ENCODE data around the gene SENP7. TPM values are rescaled to one million over a fixed set of nuclear protein-coding genes. Genes with fewer than 3 reads are reported as not detected.

Gene SENP7
- total RNA-seq, 2 donors from 2014 or later: 39.0 to 48.3 TPM

DNA sequence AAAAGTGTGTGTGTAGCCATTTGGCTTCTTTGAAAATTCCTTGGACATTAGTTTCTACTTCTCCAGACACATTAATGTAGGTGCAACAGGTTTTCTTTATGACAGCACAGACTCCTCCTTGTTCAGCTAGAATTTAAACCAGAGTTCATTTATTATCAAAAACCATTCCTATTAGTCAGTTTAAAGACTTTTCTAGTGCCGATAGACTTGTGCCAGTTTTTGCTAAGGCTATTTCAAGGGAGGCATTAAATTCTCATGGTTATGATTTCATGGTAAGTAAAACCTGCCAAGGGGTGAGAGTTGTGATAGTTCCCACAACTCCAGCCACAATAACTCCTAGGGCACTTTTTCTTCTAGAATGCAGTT lies 20.6 kb upstream of the SENP7 start:
- Mint-ChIP-seq H3K27me3 (no peaks in the 10 kb centered on the region), H3K4me3 (no peak overlapping the region), H3K4me1 (peaks cover 25% of the 10 kb centered on the region), H3K36me3 (ENCODE audit: low read depth) (no peaks in the 10 kb centered on the region), H3K27ac (no peak overlapping the region)
- no peak for ATAC-seq
- no peaks in the 10 kb centered on the region for H3K9me3 ChIP-seq (ENCODE audit: control insufficient read depth, low read length, poor library complexity, severe bottlenecking)
- no peak for DNase-seq

- Mint-ChIP-seq H3K27me3 (no peaks in the 10 kb centered on the region), H3K36me3 (ENCODE audit: low read depth) (no peaks in the 10 kb centered on the region), H3K4me3 (peak overlapping the region; percentile 46), H3K4me1 (peaks cover 25% of the 10 kb centered on the region), H3K27ac (no peak overlapping the region)
- DNase-seq: no peak
- no peak for ATAC-seq
- H3K9me3 ChIP-seq (ENCODE audit: control insufficient read depth, low read length, poor library complexity, severe bottlenecking): no peaks in the 10 kb centered on the region
These were observed 20.0 kb upstream of the SENP7 start for GRCh38 chr3:101532783-101533602.

GRCh38 chr3:101531473-101532086 lies 18.6 kb upstream of the SENP7 start:
- H3K9me3 ChIP-seq (ENCODE audit: control insufficient read depth, low read length, poor library complexity, severe bottlenecking): no peaks in the 10 kb centered on the region
- H3K4me3 Mint-ChIP-seq: no peak overlapping the region
- H3K27ac Mint-ChIP-seq: peak overlapping the region; percentile 89
- H3K36me3 Mint-ChIP-seq (ENCODE audit: low read depth): no peaks in the 10 kb centered on the region
- H3K27me3 Mint-ChIP-seq: no peaks in the 10 kb centered on the region
- ATAC-seq (peak; percentile 59), DNase-seq (no peak)
- H3K4me1 Mint-ChIP-seq: peaks cover 25% of the 10 kb centered on the region

GRCh38 chr3:101530686-101531047 lies 17.7 kb upstream of the SENP7 start:
- Mint-ChIP-seq H3K36me3 (ENCODE audit: low read depth) (no peaks in the 10 kb centered on the region), H3K4me3 (peak overlapping the region; percentile 41), H3K27ac (peak overlapping the region; percentile 89), H3K27me3 (no peaks in the 10 kb centered on the region), H3K4me1 (peaks cover 25% of the 10 kb centered on the region)
- ATAC-seq (peak; percentile 70), DNase-seq (no peak)
- no peaks in the 10 kb centered on the region for H3K9me3 ChIP-seq (ENCODE audit: control insufficient read depth, low read length, poor library complexity, severe bottlenecking)

GRCh38 chr3:101529816-101530685 lies 17.0 kb upstream of the SENP7 start:
- Mint-ChIP-seq H3K4me3 (peak overlapping the region; percentile 41), H3K36me3 (ENCODE audit: low read depth) (no peaks in the 10 kb centered on the region), H3K27me3 (no peaks in the 10 kb centered on the region), H3K4me1 (peaks cover 25% of the 10 kb centered on the region), H3K27ac (peak overlapping the region; percentile 89)
- H3K9me3 ChIP-seq (ENCODE audit: control insufficient read depth, low read length, poor library complexity, severe bottlenecking): no peaks in the 10 kb centered on the region
- DNase-seq (no peak), ATAC-seq (peak; percentile 37)

GRCh38 chr3:101527906-101528305 lies 14.9 kb upstream of the SENP7 start:
- no peaks in the 10 kb centered on the region for H3K9me3 ChIP-seq (ENCODE audit: control insufficient read depth, low read length, poor library complexity, severe bottlenecking)
- peaks cover 25% of the 10 kb centered on the region for H3K4me1 Mint-ChIP-seq
- ATAC-seq (no peak), DNase-seq (no peak)
- H3K27me3 Mint-ChIP-seq: no peaks in the 10 kb centered on the region
- no peak overlapping the region for H3K27ac Mint-ChIP-seq
- no peaks in the 10 kb centered on the region for H3K36me3 Mint-ChIP-seq (ENCODE audit: low read depth)
- H3K4me3 Mint-ChIP-seq: no peak overlapping the region

- Mint-ChIP-seq H3K27ac (no peak overlapping the region), H3K4me3 (no peak overlapping the region), H3K27me3 (no peaks in the 10 kb centered on the region), H3K4me1 (peaks cover 25% of the 10 kb centered on the region), H3K36me3 (ENCODE audit: low read depth) (no peaks in the 10 kb centered on the region)
- no peaks in the 10 kb centered on the region for H3K9me3 ChIP-seq (ENCODE audit: control insufficient read depth, low read length, poor library complexity, severe bottlenecking)
- ATAC-seq (no peak), DNase-seq (no peak)
These were observed 14.4 kb upstream of the SENP7 start for GRCh38 chr3:101527441-101527840.

GRCh38 chr3:101521211-101521701 lies 8.2 kb upstream of the SENP7 start:
- peaks cover 30% of the 10 kb centered on the region for H3K4me1 Mint-ChIP-seq
- H3K4me3 Mint-ChIP-seq: peak overlapping the region; percentile 68
- peak in 2 of 3 donors; percentile 13 to 15 for DNase-seq

DNA sequence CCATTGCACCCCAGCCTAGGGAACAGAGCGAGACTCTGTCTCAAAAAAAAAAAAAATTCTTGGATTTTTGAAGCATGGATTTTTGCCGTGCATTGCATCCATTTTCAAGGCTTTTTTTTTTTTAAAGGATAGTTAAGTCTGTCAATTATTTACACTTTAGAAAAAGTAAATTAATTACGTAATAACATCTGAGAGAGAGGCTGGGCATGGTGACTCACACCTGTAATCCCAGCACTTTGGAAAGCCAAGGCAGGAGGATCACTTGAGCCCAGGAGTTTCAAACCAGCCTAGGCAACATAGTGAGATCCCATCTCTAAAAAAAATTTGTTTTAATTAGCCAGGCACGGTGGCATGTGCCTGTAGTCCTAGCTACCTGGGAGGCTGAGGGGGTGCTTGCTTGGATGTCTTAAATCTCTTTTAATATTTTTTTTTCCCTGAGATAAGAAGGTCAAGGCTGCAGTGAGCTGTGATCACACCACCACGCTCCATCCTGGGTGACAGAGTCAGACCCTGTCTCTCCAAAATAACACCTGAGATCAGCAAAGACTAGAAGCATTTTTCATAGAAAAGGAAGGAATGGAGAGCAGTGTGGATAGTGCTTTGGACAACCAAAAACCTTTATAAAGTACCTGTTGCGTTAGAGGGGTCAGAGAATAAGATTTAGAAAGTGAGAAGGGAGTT lies 6.8 kb upstream of the SENP7 start:
- Mint-ChIP-seq H3K4me1 (peaks cover 30% of the 10 kb centered on the region), H3K27ac (peak overlapping the region; percentile 97), H3K27me3 (no peaks in the 10 kb centered on the region), H3K36me3 (ENCODE audit: low read depth) (no peaks in the 10 kb centered on the region), H3K4me3 (no peak overlapping the region)
- no peak for ATAC-seq
- no peaks in the 10 kb centered on the region for H3K9me3 ChIP-seq (ENCODE audit: control insufficient read depth, low read length, poor library complexity, severe bottlenecking)
- no peak for DNase-seq

More at GRCh38 chr3:101521211-101521701, 8.2 kb upstream of the SENP7 start:
- no peaks in the 10 kb centered on the region for H3K27me3 Mint-ChIP-seq
- peak overlapping the region; percentile 97 for H3K27ac Mint-ChIP-seq
- no peaks in the 10 kb centered on the region for H3K9me3 ChIP-seq (ENCODE audit: control insufficient read depth, low read length, poor library complexity, severe bottlenecking)
- no peaks in the 10 kb centered on the region for H3K36me3 Mint-ChIP-seq (ENCODE audit: low read depth)
- ATAC-seq: peak; percentile 57

GRCh38 chr3:101518421-101518871 lies 5.4 kb upstream of the SENP7 start:
- Mint-ChIP-seq H3K4me3 (peak overlapping the region; percentile 45), H3K27ac (peak overlapping the region; percentile 97), H3K27me3 (no peaks in the 10 kb centered on the region), H3K36me3 (ENCODE audit: low read depth) (no peaks in the 10 kb centered on the region), H3K4me1 (peaks cover 31% of the 10 kb centered on the region)
- no peaks in the 10 kb centered on the region for H3K9me3 ChIP-seq (ENCODE audit: control insufficient read depth, low read length, poor library complexity, severe bottlenecking)
- DNase-seq: peak in 2 of 3 donors; percentile 12 to 17
- peak; percentile 89 for ATAC-seq

GRCh38 chr3:101513419-101513986 lies 491 bp upstream of the SENP7 start:
- H3K9me3 ChIP-seq (ENCODE audit: control insufficient read depth, low read length, poor library complexity, severe bottlenecking): no peaks in the 10 kb centered on the region
- H3K27ac Mint-ChIP-seq: peak overlapping the region; percentile 100
- ATAC-seq: no peak
- DNase-seq: no peak
- H3K4me3 Mint-ChIP-seq: peak overlapping the region; percentile 100
- H3K36me3 Mint-ChIP-seq (ENCODE audit: low read depth): peaks cover 7% of the 10 kb centered on the region
- no peaks in the 10 kb centered on the region for H3K27me3 Mint-ChIP-seq
- peaks cover 42% of the 10 kb centered on the region for H3K4me1 Mint-ChIP-seq

DNA sequence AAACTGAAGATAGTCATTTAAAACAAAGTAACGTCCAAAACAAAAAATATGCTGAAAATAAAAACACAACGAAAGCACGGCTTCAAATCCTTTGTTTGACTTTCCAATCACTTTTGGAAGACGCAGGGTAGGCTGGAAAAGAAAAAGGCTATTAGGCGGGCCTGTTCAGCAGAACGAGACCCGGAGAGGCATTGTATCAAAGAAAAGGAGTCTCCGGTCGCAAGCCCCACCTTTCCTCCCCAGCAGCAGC lies 691 bp downstream of the SENP7 start:
- H3K9me3 ChIP-seq (ENCODE audit: control insufficient read depth, low read length, poor library complexity, severe bottlenecking): no peaks in the 10 kb centered on the region
- Mint-ChIP-seq H3K4me1 (peaks cover 38% of the 10 kb centered on the region), H3K36me3 (ENCODE audit: low read depth) (peaks cover 9% of the 10 kb centered on the region), H3K27ac (peak overlapping the region; percentile 100), H3K27me3 (no peaks in the 10 kb centered on the region), H3K4me3 (peak overlapping the region; percentile 100)
- ATAC-seq (peak; percentile 60), DNase-seq (no peak)
